ENCODE measurements around the gene HTR2B.

The HTR2B gene

DNA sequence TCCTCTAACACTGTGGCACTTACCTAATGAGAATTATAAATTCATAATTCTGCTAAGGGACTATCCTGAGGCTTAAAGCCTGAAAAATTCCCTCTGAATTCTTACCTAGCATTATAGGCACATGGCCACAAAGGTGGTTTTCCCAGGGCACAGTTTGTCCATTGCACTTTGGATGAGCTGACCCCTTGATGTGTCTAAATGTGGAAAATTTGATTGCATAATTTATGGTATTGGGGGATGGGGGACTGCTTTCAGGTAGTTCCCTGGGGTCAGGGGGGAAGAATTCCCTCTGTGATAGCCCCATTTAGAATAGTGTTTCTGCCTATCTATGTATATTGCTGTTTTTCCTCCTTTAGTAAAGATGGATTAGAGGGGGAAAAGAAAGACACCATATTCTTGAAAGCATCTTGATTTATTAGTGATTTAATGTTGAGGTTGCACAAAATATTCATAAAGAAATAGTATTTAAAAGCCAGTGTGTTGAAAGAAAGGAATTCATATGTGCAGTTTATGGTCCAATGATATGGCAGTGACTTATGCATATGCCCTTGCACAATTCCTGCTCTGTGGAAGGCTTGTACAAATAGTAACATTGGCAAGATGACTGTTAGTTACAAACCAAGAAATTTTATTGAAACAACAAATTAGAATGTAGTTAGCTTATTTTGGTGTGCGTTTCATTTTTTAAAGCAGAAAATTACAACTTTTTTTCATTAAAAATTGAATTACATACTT, 8.7 kb upstream of the HTR2B start:
- peak; percentile 16 for FAIRE-seq
- no peak for DNase-seq (ENCODE audit: insufficient read length, low spot score)
- TF ChIP-seq, protein P1, sequence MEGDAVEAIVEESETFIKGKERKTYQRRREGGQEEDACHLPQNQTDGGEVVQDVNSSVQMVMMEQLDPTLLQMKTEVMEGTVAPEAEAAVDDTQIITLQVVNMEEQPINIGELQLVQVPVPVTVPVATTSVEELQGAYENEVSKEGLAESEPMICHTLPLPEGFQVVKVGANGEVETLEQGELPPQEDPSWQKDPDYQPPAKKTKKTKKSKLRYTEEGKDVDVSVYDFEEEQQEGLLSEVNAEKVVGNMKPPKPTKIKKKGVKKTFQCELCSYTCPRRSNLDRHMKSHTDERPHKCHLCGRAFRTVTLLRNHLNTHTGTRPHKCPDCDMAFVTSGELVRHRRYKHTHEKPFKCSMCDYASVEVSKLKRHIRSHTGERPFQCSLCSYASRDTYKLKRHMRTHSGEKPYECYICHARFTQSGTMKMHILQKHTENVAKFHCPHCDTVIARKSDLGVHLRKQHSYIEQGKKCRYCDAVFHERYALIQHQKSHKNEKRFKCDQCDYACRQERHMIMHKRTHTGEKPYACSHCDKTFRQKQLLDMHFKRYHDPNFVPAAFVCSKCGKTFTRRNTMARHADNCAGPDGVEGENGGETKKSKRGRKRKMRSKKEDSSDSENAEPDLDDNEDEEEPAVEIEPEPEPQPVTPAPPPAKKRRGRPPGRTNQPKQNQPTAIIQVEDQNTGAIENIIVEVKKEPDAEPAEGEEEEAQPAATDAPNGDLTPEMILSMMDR (IDR thresholded peaks at IDR 0.05; ENCODE audit: insufficient read depth, missing control alignments): no peak

DNA sequence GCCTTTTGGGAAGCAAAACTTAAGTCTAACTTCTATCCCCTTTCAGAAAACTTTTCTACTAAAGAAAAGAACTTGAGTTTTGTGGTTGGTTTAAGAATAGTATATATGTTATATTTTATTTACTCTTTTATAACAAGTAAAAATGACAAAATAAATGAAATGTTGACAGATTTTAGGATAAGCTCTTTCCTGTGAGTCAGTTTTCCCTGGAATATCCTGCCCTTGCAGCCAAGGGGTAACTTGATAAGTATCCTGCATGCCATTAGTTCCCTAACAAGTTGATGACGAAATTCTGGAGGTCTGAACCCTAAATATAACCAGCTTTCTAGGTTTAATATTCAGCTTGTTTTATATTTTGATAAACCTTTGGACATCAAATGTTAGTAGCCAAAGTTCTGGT, 7.3 kb upstream of the HTR2B start:
- TF ChIP-seq, protein P1 (IDR thresholded peaks at IDR 0.05; ENCODE audit: insufficient read depth, missing control alignments): no peak
- no peak for FAIRE-seq
- DNase-seq (ENCODE audit: insufficient read length, low spot score): no peak

DNA sequence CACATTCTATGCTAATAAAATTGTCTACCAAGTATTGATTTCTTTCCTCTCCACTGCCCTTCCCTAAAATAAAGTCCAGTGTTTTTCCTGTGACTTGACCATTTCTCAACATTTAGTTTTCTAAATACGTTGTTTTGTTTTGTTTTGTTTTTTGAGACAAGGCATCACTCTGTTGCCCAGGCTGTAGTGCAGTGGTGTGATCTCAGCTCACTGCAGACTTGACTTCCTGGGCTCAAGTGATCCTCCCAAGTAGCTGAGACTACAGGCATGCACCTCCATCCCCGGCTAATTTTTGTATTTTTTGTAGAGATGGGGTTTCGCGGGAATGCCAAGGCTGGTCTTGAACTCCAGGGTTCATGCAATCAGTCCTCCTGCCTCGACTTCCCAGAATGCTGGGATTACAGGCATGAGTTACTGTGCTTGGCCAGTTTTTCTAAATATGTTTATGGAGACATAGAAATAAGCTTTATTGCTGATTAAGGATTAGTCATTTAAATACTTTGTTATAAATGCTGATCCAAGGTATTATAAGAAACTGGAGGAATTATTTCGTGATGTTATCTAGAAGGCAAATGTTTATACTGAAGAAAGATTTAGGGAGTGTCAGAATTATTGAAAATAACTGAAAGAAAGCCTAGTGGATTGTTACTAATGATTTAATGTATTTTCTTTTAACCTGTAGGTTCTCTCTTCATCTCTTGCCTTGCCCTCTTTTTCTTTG, 5.7 kb upstream of the HTR2B start:
- peak; percentile 63 for FAIRE-seq
- no peak for DNase-seq (ENCODE audit: insufficient read length, low spot score)
- TF ChIP-seq, protein P1 (IDR thresholded peaks at IDR 0.05; ENCODE audit: insufficient read depth, missing control alignments): no peak

DNA sequence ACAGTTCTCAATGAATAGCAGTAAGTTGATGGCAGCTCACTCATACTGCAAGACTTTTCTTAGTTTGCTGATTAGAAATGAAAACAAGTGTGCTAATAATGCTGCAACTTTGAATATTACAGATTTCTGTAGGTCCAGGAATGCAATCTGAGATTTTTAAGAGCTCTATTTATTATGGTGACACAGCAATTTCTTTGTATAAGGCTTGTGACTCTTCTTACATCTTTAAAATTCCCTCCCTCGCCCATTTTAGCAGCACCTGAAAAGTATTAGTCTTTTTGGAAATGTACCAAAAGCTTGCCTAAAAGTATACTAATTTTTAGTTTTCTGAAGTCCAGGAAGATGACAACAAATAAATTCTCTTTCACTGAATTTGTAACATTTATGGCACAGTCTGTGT, 4.4 kb upstream of the HTR2B start:
- FAIRE-seq (peak; percentile 48), DNase-seq (ENCODE audit: insufficient read length, low spot score) (no peak)
- TF ChIP-seq, protein P1 (IDR thresholded peaks at IDR 0.05; ENCODE audit: insufficient read depth, missing control alignments): no peak

DNA sequence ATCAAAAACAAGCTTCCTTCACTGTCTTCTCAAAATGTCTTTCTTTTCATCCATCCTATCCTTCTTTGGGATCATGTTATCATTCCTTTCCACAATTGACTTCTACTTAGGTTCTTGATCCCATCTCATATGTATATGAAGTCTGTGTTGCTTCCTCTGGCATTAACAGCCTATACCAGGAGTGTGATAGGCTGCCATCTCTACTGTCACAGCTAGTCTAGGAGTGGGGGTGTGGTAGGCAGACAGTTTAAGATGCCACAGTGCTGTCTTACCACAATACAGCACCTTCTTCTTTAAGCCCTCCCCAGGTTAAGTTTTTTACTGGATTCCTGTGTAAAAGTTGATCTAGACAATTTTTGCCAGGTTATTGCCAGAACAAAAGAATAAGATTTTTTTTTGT, 3.7 kb upstream of the HTR2B start:
- DNase-seq (ENCODE audit: insufficient read length, low spot score) (no peak), FAIRE-seq (no peak)
- TF ChIP-seq, protein P1 (IDR thresholded peaks at IDR 0.05; ENCODE audit: insufficient read depth, missing control alignments): no peak

DNA sequence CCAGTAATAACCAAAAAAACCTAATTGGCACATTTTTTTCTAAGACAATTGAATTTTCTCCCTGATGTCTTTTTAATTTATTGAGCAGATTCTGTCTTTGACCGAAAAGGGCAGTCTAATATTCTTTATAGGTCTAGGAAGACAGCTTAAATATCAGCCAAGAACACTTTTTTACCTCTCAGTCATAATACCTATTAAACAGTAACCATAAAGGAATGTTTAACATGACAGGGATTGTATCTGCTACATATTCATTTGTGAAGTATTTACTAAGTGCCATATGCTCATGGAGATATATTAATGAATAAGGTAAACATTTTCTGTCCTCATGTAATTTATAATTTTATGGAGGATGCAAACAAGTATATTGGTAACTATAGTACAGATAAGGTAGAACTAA, 3.1 kb upstream of the HTR2B start:
- no peak for DNase-seq (ENCODE audit: insufficient read length, low spot score)
- TF ChIP-seq, protein P1 (IDR thresholded peaks at IDR 0.05; ENCODE audit: insufficient read depth, missing control alignments): no peak
- peak; percentile 25 for FAIRE-seq

DNA sequence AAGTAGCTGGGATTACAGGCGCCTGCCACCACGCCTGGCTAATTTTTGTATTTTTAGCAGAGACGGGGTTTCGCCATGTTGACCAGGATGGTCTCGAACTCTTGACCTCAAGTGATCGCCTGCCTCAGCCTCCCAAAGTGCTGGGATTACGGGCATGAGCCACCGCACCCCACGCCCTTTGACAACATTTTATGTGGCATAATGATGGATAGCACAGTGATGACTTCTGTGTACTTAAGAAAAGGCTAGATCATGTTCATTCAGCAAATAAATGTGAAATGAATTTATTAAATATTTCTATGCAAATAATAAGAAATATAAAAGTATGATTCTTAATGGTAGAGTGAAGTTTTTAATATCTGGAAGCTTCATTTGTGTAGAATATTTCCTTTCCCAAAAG, 2.6 kb upstream of the HTR2B start:
- TF ChIP-seq, protein P1 (IDR thresholded peaks at IDR 0.05; ENCODE audit: insufficient read depth, missing control alignments): no peak
- no peak for FAIRE-seq
- DNase-seq (ENCODE audit: insufficient read length, low spot score): no peak
